HepG2 (cell line): ENCODE results near the gene ERRFI1. TPM values are rescaled to one million over a fixed set of nuclear protein-coding genes. Genes with fewer than 3 reads are reported as not detected.
A peak's percentile ranks its signal among the peaks of the same experiment; 100 is the strongest.

Source experiments
- AGO2 ChIP-seq: fragments of 200-400 bp; formaldehyde crosslinking; optimal IDR thresholded peaks from 2 replicates; pipeline ENCODE3; 2017; ENCODE audit warnings: mild to moderate bottlenecking, low read depth, low read length, moderate library complexity
- ASH2L ChIP-seq: fragments of 300-600, 200-600 bp; sonication (generic); IDR thresholded peaks from 2 replicates; pipeline ENCODE4 v1.7.0; 2017; ENCODE audit warnings: low read depth, mild to moderate bottlenecking, moderate library complexity, mixed read lengths, low read length; ENCODE audit not compliant: insufficient read length
- IKZF4 ChIP-seq: sonication (generic); formaldehyde crosslinking; IDR thresholded peaks from 2 replicates; pipeline ENCODE4 v1.5.1; 2020; ENCODE audit warnings: borderline replicate concordance, mild to moderate bottlenecking, low read depth, missing genetic modification reagents; ENCODE audit errors: not compliant biosample characterization
- KLF15 ChIP-seq: sonication (generic); formaldehyde crosslinking; IDR thresholded peaks from 2 replicates; pipeline ENCODE4 v1.8.1; 2023; ENCODE audit warnings: borderline replicate concordance, mild to moderate bottlenecking, inconsistent platforms, missing genetic modification reagents, mixed read lengths
- MBD4 ChIP-seq: IDR thresholded peaks from 2 replicates; pipeline ENCODE4 v1.6.1; 2012; ENCODE audit warnings: low read length, inconsistent platforms, borderline replicate concordance
- MED1 ChIP-seq: sonication (generic); formaldehyde crosslinking; IDR thresholded peaks from 2 replicates; pipeline ENCODE4 v1.4.0; 2020; ENCODE audit warnings: missing genetic modification reagents
- MEIS2 ChIP-seq: sonication (generic); formaldehyde crosslinking; IDR thresholded peaks from 2 replicates; pipeline ENCODE4 v1.9.0; 2021; ENCODE audit warnings: mild to moderate bottlenecking, missing genetic modification reagents
- NFIC ChIP-seq: IDR thresholded peaks from 2 replicates; pipeline ENCODE4 v1.6.1; 2012; ENCODE audit warnings: mild to moderate bottlenecking, low read length, inconsistent platforms
- NFKBIZ ChIP-seq: IDR thresholded peaks from 2 replicates; pipeline ENCODE4 v1.6.1; 2018; ENCODE audit warnings: missing genetic modification reagents, missing compliant biosample characterization
- NFYB ChIP-seq: sonication (generic); formaldehyde crosslinking; IDR thresholded peaks from 2 replicates; pipeline ENCODE4 v1.4.0; 2020; ENCODE audit warnings: missing genetic modification reagents
- NR2F6 ChIP-seq, 2 experiments: IDR thresholded peaks; 2 replicates each; pipeline ENCODE4 v1.6.1; 2016; ENCODE audit warnings: antibody characterized with exemption in 1 of 2, mild to moderate bottlenecking in 1 of 2
- PRDM4 ChIP-seq: sonication (generic); formaldehyde crosslinking; IDR thresholded peaks from 2 replicates; pipeline ENCODE4 v1.9.0; 2021; ENCODE audit warnings: missing genetic modification reagents, borderline replicate concordance
- RBFOX2 ChIP-seq: fragments of 200-400 bp; formaldehyde crosslinking; IDR thresholded peaks from 2 replicates; pipeline ENCODE4 v1.6.1; 2017; ENCODE audit warnings: low read depth, mild to moderate bottlenecking, low read length
- STAT5B ChIP-seq: sonication (generic); formaldehyde crosslinking; IDR thresholded peaks from 2 replicates; pipeline ENCODE4 v1.4.0; 2020; ENCODE audit warnings: missing genetic modification reagents
- TCF12 ChIP-seq, 2 experiments: fragments of 450-650 bp in 1 of 2; sonication (generic) in 1 of 2; formaldehyde crosslinking in 1 of 2; IDR thresholded peaks; 2 replicates each; pipeline versions ENCODE4 v1.6.1 to v1.8.0; 2017 to 2022; ENCODE audit warnings: antibody characterized with exemption in 1 of 2, mild to moderate bottlenecking in 1 of 2, missing genetic modification reagents in 1 of 2, moderate library complexity in 1 of 2
- ZBTB38 ChIP-seq: sonication (generic); formaldehyde crosslinking; IDR thresholded peaks from 2 replicates; pipeline ENCODE4 v1.5.1; 2020; ENCODE audit warnings: mild to moderate bottlenecking, missing genetic modification reagents
- ZBTB7A ChIP-seq: sonication (generic); formaldehyde crosslinking; IDR thresholded peaks from 2 replicates; pipeline ENCODE4 v1.8.0; 2022; ENCODE audit warnings: mild to moderate bottlenecking, missing genetic modification reagents
- ZFP82 ChIP-seq: sonication (generic); formaldehyde crosslinking; IDR thresholded peaks from 2 replicates; pipeline ENCODE4 v1.5.1; 2020; ENCODE audit warnings: mild to moderate bottlenecking, missing genetic modification reagents, borderline replicate concordance
- ZNF205 ChIP-seq: IDR thresholded peaks from 2 replicates; pipeline ENCODE4 v1.6.1; 2018; ENCODE audit warnings: missing biosample characterization, missing genetic modification reagents
- ZNF207 ChIP-seq: fragments of 450-650 bp; IDR thresholded peaks from 2 replicates; pipeline ENCODE4 v1.6.1; 2016; ENCODE audit warnings: antibody characterized with exemption, borderline replicate concordance
- ZNF280D ChIP-seq: sonication (generic); formaldehyde crosslinking; IDR thresholded peaks from 2 replicates; pipeline ENCODE4 v1.5.1; 2020; ENCODE audit warnings: mild to moderate bottlenecking, missing genetic modification reagents
- ZNF354B ChIP-seq: sonication (generic); formaldehyde crosslinking; IDR thresholded peaks from 2 replicates; pipeline ENCODE4 v1.8.0; 2022; ENCODE audit warnings: mild to moderate bottlenecking, missing genetic modification reagents
- ZNF563 ChIP-seq: sonication (generic); formaldehyde crosslinking; IDR thresholded peaks from 2 replicates; pipeline ENCODE4 v1.8.0; 2022; ENCODE audit warnings: mild to moderate bottlenecking, moderate library complexity, missing genetic modification reagents
- ZNF674 ChIP-seq: sonication (generic); formaldehyde crosslinking; IDR thresholded peaks from 2 replicates; pipeline ENCODE4 v1.5.0; 2020; ENCODE audit warnings: low read depth, mild to moderate bottlenecking, missing genetic modification reagents
- ZSCAN29 ChIP-seq: sonication (generic); formaldehyde crosslinking; conservative IDR thresholded peaks from 2 replicates; pipeline ENCODE4 v1.4.0; 2020; ENCODE audit warnings: mild to moderate bottlenecking, missing genetic modification reagents
- polyA plus RNA-seq, 8 experiments: library from polyadenylated mRNA; depleted of rRNA in 3 of 8; stranded (reverse) in 7 of 8; unstranded in 1 of 8; fragments of >200 nt; fragmentation: Illumina TruSeq in 4 of 8; extraction: Trizol in 4 of 8; gene quantifications; 2 replicates each; pipeline versions ENCODE4 v1.2.1 to v1.2.3, GENCODE V29; 2011 to 2016; ENCODE audit warnings: low read depth in 4 of 8, missing spikeins in 1 of 8, mixed read lengths in 1 of 8; ENCODE audit not compliant: insufficient read depth in 1 of 8
- total RNA-seq, 5 experiments: library from RNA; depleted of rRNA; stranded (reverse); fragments of >200 nt; fragmentation: Illumina TruSeq; extraction: Trizol; gene quantifications; 2 replicates each; pipeline ENCODE4 v1.2.3, GENCODE V29; 2016; ENCODE audit warnings: low read depth in 1 of 5

ERRFI1 gene
- total and polyA plus RNA-seq, 2 of the 13 experiments (the other 11 are each of a cell fraction or from before 2014, with no cell fraction given), result 84.4 to 753 TPM

DNA sequence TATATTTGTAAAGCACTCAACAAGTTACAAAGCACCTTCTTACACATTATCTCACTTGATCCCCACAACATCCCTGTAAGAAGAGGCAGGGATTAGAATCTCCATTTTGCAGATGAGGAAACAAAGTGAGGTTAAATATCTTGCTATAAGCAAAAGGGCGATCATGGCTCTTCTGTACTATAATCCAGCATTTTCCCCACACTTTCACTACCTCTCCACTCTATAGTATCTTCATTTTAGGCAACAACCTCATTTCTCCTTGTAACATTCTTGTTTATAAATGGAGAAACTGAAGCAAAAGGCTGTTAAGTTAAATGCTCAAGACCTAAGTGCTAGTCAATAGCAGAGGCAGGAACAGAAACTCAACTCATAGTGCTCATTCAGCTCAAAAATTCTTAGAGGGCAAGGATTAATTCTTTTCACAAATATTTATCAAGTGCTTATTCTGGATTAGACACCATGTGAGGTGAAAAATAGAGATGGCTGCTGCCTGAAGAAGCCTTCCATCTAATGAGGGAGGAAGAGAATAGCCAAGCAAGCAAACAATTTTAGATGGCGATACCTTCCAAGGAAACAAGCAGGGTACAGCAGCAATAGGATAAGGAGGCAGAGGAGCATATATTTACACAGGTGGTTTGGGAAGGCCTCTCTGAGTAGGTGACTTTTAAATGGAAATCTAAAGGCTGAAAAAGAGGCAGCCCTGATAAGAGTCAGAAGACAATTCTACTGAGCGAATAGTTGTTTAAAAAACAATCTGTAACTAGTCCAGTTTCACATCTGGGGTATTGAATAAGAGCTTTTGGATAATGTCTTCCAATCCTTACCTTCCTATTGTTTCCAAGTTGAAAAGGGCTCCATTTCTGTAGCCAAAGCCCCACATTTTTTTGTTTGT is 3.5 kb downstream of the ERRFI1 start (continued):
- TF ChIP-seq PRDM4 (CRISPR knock-in tag), result no peak
- no peak for TF ChIP-seq NFIC
- peak; percentile 86 for TF ChIP-seq RBFOX2
- no peak for TF ChIP-seq TCF12 (IDR thresholded peaks at IDR 0.05)
- no peak for TF ChIP-seq TCF12 (CRISPR knock-in tag; IDR thresholded peaks at IDR 0.05)
- no peak for TF ChIP-seq STAT5B
- TF ChIP-seq ZNF563 (CRISPR knock-in tag), result no peak
- TF ChIP-seq ZBTB7A (CRISPR knock-in tag), result no peak
- TF ChIP-seq NFKBIZ (CRISPR knock-in tag), result no peak
- TF ChIP-seq MEIS2 (CRISPR knock-in tag), result no peak
- TF ChIP-seq KLF15 (CRISPR knock-in tag), result no peak
- no peak for TF ChIP-seq ZNF674 (CRISPR knock-in tag)
- no peak for TF ChIP-seq ZFP82 (CRISPR knock-in tag)
- TF ChIP-seq ZNF354B (CRISPR knock-in tag), result no peak
- TF ChIP-seq ASH2L, result peak; percentile 3
- TF ChIP-seq NFYB (CRISPR knock-in tag), result no peak
- 0 out of 2 replicates have a peak, but pooled peaks have one; percentile 11 for TF ChIP-seq ZNF280D
- no peak for TF ChIP-seq ZNF207
- TF ChIP-seq AGO2, result peak; percentile 53
- TF ChIP-seq IKZF4 (CRISPR knock-in tag), result no peak
- TF ChIP-seq ZBTB38, result no peak
- no peak for TF ChIP-seq NR2F6 (IDR thresholded peaks at IDR 0.05)
- no peak for TF ChIP-seq NR2F6 (CRISPR knock-in tag; IDR thresholded peaks at IDR 0.05)
- 0 out of 2 replicates have a peak, but pooled peaks have one; percentile 66 for TF ChIP-seq MBD4
- no peak for TF ChIP-seq ZNF205
- no peak for TF ChIP-seq ZSCAN29 (CRISPR knock-in tag)
- peak; percentile 38; the same call in 1 of the 2 replicates for TF ChIP-seq MED1
